Left ventricle myocardium inferior (tissue), 1 donor: ENCODE results near the gene PCSK9. TPM values are rescaled to one million over a fixed set of nuclear protein-coding genes. Genes with fewer than 3 reads are reported as not detected.

Experiments used
- DNase-seq: peaks from one replicate; pipeline ENCODE4 v3.0.0-alpha.2; 2020
- H3K27ac ChIP-seq: fragments of 200-600 bp; replicated peaks from 2 replicates; pipeline ENCODE4 v1.8.0; 2021
- H3K27me3 ChIP-seq: fragments of 200-600 bp; 2 replicates; pipeline ENCODE4 v1.8.0; 2021; ENCODE audit warnings: low read depth
- H3K36me3 ChIP-seq: fragments of 200-600 bp; 2 replicates; pipeline ENCODE4 v1.8.0; 2021
- H3K4me1 ChIP-seq: fragments of 200-600 bp; 2 replicates; pipeline ENCODE4 v1.8.0; 2021
- H3K4me3 ChIP-seq: fragments of 200-600 bp; 2 replicates; pipeline ENCODE4 v1.8.0; 2021; ENCODE audit warnings: mild to moderate bottlenecking, moderate library complexity
- H3K9me3 ChIP-seq: fragments of 200-600 bp; replicated peaks from 2 replicates; pipeline ENCODE4 v1.8.0; 2021
- CTCF ChIP-seq: fragments of 200-600 bp; IDR thresholded peaks from 2 replicates; pipeline ENCODE4 v1.8.0; 2021; ENCODE audit warnings: antibody characterized with exemption, mild to moderate bottlenecking, borderline replicate concordance
- intact Hi-C: fragments of 100-400 bp; cut with micrococcal nuclease; formaldehyde crosslinking; loops from one replicate; pipeline ENCODE4 v1.11.0; 2022
- total RNA-seq: library from RNA; stranded (reverse); fragmentation: NEBNext Ultra II Directional; extraction: Animal tissue kit (Norgen Biotek cat#: 25700); gene quantifications from one replicate; pipeline ENCODE4 v1.2.1, GENCODE V29; 2021
- donor health status: DM: no; HTN: yes; CAD: no; lungs with severe emphysema.

Gene PCSK9
- total RNA-seq, 1 donor from 2014 or later = not detected

DNA sequence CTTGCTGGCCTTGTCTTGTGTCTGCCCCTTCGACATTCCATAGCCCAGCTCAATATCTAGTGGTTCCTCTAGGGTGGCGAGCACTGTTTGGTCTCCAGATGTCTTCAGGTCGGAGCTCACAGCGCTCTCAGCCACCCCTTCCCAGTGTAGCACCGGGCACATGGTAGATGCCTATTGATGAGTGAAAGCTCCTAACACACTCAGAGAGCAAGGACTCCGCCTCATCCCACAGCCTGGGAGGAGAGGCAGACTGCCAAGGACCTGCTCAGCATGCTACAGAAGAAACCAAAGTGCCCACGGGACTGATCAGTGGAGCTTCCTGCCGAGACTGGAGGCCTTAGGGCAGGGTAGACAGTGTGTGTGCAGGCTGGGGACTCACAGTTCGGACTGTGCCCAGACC lies 10.9 kb downstream of the PCSK9 start:
- intact Hi-C loops = no loop called here
- no peak for TF ChIP-seq CTCF
- no peaks in the 10 kb centered on the region for H3K36me3 ChIP-seq

DNA sequence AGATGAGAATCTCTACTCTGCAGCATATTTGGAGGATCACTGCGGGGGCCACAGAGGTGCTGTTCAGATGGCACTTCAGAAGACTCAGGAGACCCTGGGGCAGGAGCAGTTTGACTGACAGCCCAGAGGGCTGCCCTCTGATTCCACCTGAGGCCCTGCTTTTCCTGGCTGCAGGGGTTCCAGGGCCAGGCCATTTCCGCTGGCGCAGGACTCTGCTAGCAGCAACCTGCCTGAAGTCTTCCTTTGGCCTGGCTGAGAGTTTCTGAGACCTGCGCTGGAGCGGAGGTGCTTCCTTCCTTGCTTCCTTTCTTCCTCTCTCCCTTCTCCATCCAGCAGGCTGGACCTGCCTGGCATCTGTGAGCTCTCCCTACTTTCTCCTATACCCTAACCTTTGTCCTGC lies 11.8 kb downstream of the PCSK9 start:
- DNase-seq = no peak
- intact Hi-C loops = no loop called here
- H3K27ac ChIP-seq = no peak overlapping the region
- H3K36me3 ChIP-seq = no peaks in the 10 kb centered on the region
- H3K4me1 ChIP-seq = peaks cover 36% of the 10 kb centered on the region
- H3K27me3 ChIP-seq = peaks cover 5% of the 10 kb centered on the region
- no peaks in the 10 kb centered on the region for H3K9me3 ChIP-seq
- TF ChIP-seq CTCF = no peak
- no peak overlapping the region for H3K4me3 ChIP-seq

More for the DNA sequence above, 10.9 kb downstream of the PCSK9 start:
- no peak for DNase-seq
- H3K27me3 ChIP-seq = peaks cover 5% of the 10 kb centered on the region
- H3K4me1 ChIP-seq = peaks cover 36% of the 10 kb centered on the region
- no peak overlapping the region for H3K27ac ChIP-seq
- no peak overlapping the region for H3K4me3 ChIP-seq
- no peaks in the 10 kb centered on the region for H3K9me3 ChIP-seq

- H3K27ac ChIP-seq = no peak overlapping the region
- TF ChIP-seq CTCF = no peak
- intact Hi-C loops = no loop called here
- H3K9me3 ChIP-seq = no peaks in the 10 kb centered on the region
- DNase-seq = no peak
- H3K4me3 ChIP-seq = no peak overlapping the region
- no peaks in the 10 kb centered on the region for H3K36me3 ChIP-seq
- H3K4me1 ChIP-seq = peaks cover 36% of the 10 kb centered on the region
- peaks cover 5% of the 10 kb centered on the region for H3K27me3 ChIP-seq
These were observed 12.3 kb downstream of the PCSK9 start for GRCh38 chr1:55051621-55052020.

DNA sequence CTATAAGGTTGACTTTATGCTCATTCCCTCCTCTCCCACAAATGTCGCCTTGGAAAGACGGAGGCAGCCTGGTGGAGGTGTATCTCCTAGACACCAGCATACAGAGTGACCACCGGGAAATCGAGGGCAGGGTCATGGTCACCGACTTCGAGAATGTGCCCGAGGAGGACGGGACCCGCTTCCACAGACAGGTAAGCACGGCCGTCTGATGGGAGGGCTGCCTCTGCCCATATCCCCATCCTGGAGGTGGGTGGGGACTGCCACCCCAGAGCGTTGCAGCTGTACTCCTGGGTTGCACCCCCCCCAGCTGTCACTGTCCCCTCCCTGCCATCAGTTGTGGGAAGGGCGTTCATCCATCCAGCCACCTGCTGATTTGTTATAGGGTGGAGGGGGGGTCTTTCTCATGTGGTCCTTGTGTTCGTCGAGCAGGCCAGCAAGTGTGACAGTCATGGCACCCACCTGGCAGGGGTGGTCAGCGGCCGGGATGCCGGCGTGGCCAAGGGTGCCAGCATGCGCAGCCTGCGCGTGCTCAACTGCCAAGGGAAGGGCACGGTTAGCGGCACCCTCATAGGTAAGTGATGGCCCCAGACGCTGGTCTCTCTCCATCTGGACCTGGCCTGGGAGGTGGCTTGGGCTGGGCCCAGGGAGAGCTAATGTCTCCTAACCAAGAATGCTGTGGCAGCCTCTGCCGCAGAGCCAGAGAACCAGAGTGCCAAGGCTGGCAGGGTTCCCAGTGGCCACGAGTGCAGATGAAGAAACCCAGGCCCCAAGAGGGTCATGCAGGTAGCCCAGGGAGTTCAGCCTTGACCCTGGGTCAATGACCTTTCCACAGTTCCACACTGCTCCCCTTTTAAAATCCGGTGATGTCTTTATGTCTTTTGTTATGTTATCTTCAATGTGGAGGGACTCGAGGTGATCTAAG lies 13.1 kb downstream of the PCSK9 start:
- peaks cover 36% of the 10 kb centered on the region for H3K4me1 ChIP-seq
- no peak overlapping the region for H3K4me3 ChIP-seq
- peak; percentile 61 for DNase-seq
- TF ChIP-seq CTCF = no peak
- H3K36me3 ChIP-seq = no peaks in the 10 kb centered on the region
- H3K27me3 ChIP-seq = peaks cover 5% of the 10 kb centered on the region
- no peaks in the 10 kb centered on the region for H3K9me3 ChIP-seq
- intact Hi-C loops = no loop called here
- peak overlapping the region; percentile 54 for H3K27ac ChIP-seq

DNA sequence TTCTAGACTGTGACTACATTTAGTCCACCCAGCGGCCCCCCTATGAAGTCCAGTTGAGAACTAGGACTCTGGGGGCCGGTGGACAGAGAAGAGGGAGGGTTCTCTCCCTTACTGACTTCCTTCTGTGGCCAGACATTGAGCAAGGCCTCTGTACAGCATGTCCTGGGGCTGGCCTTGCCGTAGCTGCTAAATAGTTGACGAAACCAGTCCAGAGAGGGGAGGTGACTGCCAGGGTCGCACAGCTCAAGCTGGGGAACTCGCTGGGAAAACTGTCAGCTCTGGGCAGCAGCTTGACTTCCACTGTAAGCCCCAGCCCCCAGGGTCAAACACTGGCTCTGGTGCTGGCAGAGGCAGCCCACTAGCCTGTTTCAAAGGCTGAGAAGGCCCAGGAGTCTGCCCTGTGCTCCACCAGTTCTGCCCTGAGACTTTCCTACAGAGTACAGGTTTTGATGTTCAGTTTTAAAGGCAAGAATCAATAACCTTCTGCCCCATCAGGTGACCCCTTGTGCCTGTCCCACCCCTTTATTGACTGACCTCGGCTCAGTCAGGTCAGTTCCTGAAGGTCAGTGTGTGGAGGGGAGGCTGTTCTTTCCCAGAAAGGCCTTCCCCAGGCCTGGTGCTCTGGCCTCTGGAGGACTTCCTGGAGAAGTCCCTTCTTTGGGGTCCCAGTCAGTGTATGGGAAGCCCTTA lies 14.1 kb downstream of the PCSK9 start:
- Histone ChIP-seq H3K27ac (peak overlapping the region; percentile 54), H3K9me3 (no peaks in the 10 kb centered on the region), H3K4me3 (no peak overlapping the region), H3K36me3 (no peaks in the 10 kb centered on the region), H3K27me3 (no peaks in the 10 kb centered on the region), H3K4me1 (peaks cover 36% of the 10 kb centered on the region)
- DNase-seq = no peak
- intact Hi-C loops = no loop called here
- TF ChIP-seq CTCF = no peak
